Hematopoietic multipotent progenitor cell (in vitro differentiated cells): ENCODE results near the gene MTA1. TPM values are rescaled to one million over a fixed set of nuclear protein-coding genes. Genes with fewer than 3 reads are reported as not detected.

ENCODE experiments used
- DNase-seq, 3 donors: peaks; one replicate each; pipeline ENCODE4 v3.0.0-alpha.2; 2011 to 2015; ENCODE audit warnings: low read depth in 2 of 3, low spot score in 2 of 3
- total RNA-seq: library from RNA; depleted of rRNA; stranded (reverse); fragments of >200 nt; gene quantifications from one replicate; pipeline ENCODE4 v1.2.3, GENCODE V29; 2012

Gene MTA1
- total RNA-seq, 1 donor = 110 TPM

DNA sequence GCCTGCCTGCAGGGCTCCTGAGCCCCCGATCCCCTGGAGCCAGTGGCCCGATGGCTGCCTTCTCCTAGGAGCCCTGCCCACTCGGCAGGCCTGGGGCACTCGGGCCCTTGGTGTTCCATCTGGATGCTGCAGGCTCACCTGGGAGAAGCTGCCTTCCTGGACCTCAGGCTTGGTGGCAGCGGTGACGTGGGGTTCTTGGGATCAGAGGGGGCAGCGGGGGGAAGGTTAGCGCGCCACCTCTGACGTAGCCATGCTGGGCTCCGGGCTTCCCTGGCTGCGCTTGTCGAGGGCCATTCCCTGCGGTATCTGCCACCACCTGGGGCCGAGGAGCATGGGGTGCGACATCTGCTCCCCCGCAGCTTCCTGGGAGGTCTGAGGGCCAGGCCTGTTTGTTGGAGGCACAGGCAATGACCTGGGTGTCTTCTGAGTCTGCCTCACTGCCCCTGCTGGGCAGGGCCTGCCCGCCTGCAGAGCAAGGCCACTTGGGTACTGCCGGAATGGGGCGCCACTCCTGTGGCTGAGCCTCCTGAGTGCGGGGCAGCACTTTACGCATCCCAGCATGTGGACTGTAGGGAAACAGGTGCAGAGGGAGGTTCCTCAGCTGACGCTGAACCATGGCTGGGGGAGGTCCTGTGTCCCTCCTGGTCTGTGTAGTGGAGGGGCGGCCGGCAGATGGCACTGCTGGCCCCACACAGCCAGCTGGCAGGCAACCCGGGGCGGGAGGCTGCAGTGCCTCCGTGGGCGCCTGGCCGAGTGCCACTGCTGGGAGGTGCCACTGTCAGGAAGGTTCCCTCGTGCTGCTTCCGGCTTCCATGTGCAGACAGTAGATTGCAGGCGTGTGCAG is 20.3 kb downstream of the MTA1 start:
- no peak for DNase-seq

GRCh38 chr14:105440554-105440900 is 20.9 kb downstream of the MTA1 start:
- no peak for DNase-seq

GRCh38 chr14:105440992-105441391 is 21.4 kb downstream of the MTA1 start:
- no peak for DNase-seq

GRCh38 chr14:105442125-105442524 is 22.5 kb downstream of the MTA1 start:
- DNase-seq = no peak

GRCh38 chr14:105442834-105443233 is 23.2 kb downstream of the MTA1 start:
- DNase-seq = no peak

DNA sequence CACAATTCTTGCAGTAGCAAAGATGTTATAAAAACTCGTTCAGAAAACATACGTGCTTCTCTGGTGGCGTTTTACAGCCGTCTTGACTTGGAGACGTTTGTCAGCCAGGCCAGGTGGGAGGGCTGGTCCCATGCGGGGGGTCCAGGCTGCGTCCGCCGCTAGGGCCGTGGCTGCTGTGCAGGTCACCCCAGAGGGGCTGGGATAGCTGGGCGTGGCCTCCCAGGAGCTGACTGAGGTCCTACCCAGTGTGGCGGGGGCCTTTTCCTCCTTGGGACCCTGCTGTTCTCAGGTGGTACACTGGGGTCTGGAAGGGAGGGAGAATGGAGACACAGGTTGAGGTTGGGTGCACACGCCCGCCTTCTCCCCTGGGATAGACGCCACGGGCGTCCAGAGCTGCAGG is 25.2 kb downstream of the MTA1 start:
- DNase-seq = no peak

DNA sequence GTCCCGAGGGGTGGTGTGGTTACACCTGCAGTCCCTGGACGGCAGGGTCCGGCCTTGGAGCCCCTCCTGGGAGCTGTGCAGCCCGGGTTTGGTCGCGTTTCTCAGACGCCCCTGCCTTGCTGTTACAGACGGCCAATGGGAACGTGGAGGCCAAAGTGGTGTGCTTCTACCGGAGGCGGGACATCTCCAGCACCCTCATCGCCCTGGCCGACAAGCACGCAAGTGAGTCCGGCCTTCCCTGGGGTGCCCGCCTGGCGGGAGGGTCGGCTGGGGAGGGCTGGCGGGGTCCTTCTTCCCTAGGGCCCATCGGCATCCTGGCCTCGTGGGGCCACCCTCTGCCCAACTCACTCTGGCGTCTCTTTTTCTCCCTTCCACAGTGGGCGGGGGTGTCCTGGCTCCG is 25.7 kb downstream of the MTA1 start:
- DNase-seq = no peak

DNA sequence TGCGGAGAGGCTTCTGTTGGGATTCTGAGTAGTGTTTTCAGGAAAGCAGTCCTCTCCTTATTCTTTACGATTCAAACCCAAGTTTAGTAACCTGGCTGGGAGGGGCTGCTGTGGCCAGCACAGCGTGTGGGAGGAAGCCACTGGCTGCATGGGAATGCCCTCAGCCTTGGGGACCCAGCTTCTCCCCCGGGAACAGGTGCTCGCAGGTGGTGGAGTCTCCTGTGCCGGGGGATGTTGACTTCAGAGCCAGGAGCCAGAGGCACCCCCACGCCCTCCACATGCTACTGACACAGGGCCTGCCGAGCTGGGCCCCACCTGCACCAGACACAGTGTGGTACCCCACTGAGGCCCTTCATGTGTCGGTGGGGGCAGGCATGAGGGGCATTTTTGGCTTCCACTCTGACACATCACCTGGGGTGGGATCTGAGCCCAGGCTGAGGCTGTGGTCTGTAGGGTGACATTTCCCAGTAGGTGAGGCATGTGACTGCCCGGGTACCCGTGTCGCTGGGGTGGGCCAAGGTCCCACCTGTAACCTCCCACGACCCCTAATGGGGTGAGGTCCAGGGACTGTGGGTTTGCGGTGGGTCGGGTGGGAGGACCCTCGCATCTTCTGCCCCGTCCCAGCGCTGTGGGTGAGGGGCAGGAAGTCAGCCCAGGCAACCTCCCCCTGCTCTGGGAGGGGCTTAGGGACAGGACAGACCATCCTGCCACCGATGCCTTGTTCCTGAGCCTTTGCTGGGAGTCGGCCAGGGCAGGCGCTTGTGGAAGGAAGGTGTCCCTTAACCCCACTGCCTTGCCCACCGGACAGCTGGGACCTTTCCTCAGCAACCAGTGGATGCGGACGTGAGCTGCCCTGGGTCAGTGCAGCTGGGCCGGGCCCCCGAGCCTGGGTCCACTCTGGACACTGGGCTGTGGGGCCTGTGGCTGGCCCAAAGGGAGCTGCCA is 26.5 kb downstream of the MTA1 start:
- DNase-seq = no peak

GRCh38 chr14:105446971-105447370 is 27.3 kb downstream of the MTA1 start:
- DNase-seq = no peak

- DNase-seq = no peak
Measured at GRCh38 chr14:105447651-105448640, 28.3 kb downstream of the MTA1 start.

GRCh38 chr14:105448706-105449111 is 29.1 kb downstream of the MTA1 start:
- peak; percentile 43 to 67 (median 57) for DNase-seq

DNA sequence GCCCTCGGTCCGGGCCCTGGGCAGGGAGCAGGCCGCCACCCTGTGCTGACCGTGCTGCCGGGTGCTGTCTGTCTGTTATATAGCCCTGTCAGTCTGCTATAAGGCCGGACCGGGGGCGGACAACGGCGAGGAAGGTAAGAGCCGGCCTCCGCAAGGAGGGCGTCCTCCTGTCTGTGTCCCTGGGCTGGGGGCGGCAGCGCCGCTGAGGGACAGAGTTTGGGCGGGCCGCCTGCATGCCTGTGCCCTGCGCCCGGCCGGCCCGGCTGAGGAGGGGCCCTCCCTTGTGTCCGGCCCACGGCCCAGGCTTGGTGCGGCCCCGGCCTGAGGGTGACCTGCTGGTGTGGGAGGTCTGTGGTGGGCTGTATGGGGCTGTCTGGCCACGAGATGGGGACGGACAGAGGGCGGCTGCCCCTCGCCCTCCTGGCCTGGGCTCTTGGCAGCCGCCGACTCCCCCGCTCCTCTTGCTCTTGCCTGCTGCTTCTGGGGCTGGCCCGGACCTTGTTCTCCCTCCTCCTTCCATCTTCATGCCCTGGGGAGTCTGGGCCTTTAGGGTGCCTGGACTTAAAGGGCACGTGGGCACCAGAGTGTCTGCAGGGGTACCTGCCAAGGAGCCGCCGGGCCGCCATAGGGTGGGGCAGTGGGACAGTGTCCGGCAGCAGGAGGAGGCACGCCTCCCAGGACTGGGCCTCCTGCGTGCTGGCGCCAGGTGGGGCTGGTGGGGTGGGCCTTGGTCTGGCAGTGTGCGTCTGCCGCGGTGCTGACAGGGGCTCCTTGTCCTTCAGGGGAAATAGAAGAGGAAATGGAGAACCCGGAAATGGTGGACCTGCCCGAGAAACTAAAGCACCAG is 29.9 kb downstream of the MTA1 start:
- DNase-seq = no peak

DNA sequence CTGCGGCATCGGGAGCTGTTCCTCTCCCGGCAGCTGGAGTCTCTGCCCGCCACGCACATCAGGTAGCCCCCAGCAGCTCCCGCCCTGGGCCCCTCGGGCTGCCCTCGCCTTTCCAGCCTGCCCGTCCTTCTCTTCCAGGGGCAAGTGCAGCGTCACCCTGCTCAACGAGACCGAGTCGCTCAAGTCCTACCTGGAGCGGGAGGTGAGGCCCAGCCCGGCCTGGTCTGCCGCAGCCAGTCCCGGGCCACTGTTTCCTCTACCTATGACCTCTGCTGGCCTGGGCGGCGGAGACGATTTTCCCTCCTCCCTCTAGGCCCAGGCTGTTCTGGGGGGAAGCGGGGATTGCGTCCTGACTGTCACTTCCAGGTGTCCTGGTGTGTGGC is 30.5 kb downstream of the MTA1 start:
- no peak for DNase-seq

DNA sequence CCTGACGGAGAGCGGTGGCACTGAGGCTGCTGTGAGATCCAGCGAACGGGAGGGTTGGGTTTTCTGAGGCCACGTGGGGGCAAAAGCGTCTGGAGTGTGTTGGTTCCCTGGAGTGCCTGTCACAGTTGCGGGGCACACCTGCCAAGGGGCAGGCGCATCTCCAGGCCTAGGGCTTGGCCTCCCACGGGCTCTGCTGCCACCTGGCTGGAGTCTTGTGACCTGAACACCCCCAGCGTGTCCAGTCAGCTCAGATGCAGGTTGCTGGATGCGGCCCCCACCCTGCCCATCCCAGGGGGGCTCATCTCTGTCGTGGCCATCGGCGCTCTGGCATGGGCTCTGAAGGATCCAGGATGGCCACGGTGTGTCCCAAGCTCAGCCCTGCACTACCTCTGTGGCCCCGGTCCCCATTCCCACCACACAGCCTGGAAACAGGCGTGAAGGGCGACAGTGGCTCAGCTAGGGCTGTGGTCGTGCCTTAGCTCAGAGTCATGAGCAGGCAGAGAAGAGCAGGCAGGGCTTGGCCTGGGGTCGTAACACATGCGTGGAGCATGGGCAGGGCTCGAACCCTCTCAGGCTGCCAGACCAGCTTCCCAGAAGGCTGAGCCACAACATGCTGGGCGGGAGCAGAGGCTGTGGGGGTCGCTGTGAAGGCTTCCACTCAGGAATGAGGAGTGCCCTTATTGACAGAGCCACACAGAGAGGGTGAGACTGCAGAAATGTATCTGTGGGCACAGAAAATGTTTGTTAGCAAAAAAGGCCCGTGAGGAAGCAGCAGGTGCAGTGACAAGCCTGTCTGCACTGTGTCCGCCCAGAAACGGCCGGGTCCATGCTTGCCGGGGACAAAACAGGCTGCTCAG is 31.5 kb downstream of the MTA1 start:
- DNase-seq = no peak

DNA sequence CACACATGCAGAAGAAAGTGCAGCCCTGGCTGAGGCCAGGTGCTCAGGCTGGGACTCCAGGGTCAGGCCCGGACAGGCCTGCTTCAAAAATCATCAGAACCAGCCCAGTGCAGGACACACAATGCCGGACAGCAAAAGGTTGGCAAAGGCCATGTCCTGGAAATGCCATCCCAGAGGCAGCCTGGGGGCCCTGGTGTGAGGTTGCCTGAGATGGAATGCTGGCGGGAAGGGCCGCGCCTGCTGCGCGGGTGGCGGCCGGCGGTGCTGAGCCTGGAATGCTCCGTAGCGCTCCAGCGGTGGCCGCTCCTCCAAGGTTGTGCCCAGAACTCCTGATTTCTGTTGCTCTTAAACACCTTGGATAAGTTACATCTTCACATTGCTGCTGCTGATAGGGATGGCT is 33.3 kb downstream of the MTA1 start:
- no peak for DNase-seq

DNA sequence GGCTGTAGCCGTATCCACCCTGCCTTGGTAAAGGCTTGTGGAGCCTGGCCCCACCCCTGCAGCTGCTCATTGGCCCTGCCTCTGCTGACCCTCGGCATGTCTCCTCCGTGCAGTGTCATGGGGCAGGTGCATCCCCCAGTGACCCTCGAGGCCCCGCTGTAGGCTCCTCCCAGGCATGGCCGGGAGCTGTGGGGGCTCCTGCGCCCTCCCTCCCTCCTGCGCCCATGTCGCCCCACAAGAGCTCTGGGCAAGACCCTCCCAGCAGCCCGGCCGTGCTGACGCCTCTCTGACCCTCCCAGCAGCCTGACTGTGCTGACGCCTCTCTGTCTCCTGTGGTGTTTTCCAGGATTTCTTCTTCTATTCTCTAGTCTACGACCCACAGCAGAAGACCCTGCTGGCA is 34.2 kb downstream of the MTA1 start:
- DNase-seq = no peak

DNA sequence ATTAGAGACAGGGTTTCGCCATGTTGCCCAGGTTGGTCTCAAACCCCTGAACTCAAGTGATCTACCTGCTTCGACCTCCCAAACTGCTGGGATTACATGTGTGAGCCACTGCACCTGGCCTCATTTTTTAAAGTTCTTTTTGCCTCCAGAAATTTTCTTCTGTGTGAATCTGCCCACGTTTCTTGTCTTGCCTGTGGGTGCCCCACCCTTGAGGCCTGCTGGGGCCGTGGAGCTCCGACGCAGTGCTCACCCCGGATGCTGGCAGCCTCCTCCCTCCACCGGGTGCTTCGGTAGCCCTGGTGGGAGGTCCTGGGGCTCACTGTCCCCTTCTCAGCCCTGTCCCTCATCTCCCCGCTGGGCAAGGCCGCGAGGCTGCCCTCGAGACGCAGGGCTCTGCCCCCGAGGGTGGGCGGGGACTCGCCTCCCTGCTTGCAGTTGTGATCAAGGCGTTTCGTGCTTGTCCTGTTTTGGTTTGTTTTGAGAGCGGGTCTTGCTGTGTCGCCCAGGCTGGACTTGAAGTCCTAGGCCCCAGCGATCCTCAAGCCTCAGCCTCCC is 35.5 kb downstream of the MTA1 start:
- DNase-seq = no peak
